ENCODE measurements around the gene TNPO2. TPM values are rescaled to one million over a fixed set of nuclear protein-coding genes. Genes with fewer than 3 reads are reported as not detected.

The TNPO2 gene
- total and polyA plus RNA-seq, 2 of the 13 experiments (the other 11 are each of a cell fraction or from before 2014, with no cell fraction given): 31.7 to 61.0 TPM

DNA sequence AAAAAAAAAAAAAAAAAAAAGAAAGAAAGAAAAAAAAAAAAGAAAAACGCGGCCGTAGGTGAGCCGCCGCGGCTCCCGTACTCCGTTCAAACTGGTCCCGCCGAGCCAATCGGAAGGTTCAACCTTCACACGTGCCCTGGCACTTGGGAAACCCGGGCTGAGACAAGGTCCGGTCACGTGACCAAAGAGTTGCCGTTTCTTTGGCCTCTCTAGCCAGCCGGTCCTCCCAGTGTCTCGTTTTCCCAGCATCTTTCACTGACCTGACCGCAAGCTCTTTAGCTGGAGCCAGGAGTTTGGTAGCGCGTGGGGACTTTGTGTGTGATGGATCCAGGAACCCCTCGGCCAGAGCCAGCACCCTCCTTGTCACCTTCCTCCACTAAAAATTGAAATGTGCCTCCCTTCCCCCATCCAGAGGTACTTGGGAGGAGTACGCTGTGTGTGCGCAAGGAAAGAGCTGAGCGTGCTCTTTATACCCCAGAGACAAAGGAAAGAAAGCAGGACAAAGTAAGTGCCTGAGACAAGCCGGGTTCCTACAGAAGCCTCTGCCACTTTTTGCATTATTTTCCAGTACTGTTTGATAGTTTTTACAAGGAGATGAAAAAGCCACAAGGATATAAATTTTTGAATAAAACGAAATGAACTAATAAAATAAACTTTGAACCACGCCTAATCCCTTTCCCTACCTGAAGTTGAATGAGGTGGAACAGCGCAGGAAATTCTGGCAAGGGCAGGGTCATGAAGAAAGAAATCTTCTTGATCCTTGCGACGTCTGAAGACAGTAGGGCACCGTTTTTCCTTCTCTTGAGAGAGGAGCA lies 959 bp downstream of the TNPO2 start (continued):
- TF ChIP-seq, protein P1, sequence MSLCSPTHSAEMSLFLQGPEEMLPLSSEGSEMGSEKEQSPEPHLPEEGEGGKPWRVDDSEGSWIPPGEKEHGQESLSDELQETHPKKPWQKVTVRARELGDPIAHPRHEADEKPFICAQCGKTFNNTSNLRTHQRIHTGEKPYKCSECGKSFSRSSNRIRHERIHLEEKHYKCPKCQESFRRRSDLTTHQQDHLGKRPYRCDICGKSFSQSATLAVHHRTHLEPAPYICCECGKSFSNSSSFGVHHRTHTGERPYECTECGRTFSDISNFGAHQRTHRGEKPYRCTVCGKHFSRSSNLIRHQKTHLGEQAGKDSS (CRISPR knock-in tag; IDR thresholded peaks at IDR 0.05; ENCODE audit: borderline replicate concordance, low read depth): no peak
- TF ChIP-seq ERF (CRISPR knock-in tag; IDR thresholded peaks at IDR 0.05): peak; percentile 55
- no peak for TF ChIP-seq KLF13 (CRISPR knock-in tag; IDR thresholded peaks at IDR 0.05)
- peak; percentile 69 to 75 for TF ChIP-seq POLR2A (IDR thresholded peaks at IDR 0.05; ENCODE audit: insufficient read depth in 1 of 2, low read depth in 2 of 2, low read length in 2 of 2)
- TF ChIP-seq RORA (CRISPR knock-in tag; IDR thresholded peaks at IDR 0.05): no peak
- peak; percentile 95 for TF ChIP-seq GTF2F1 (IDR thresholded peaks at IDR 0.05; ENCODE audit: low read length)
- TF ChIP-seq ZNF230 (CRISPR knock-in tag; IDR thresholded peaks at IDR 0.05): no peak
- TF ChIP-seq PAF1 (CRISPR knock-in tag; IDR thresholded peaks at IDR 0.05): no peak
- TF ChIP-seq ZSCAN22 (CRISPR knock-in tag; IDR thresholded peaks at IDR 0.05): no peak
- no peak for TF ChIP-seq TCF7L2 (IDR thresholded peaks at IDR 0.05; ENCODE audit: low read depth, low read length)
- TF ChIP-seq EHMT2 (IDR thresholded peaks at IDR 0.05; ENCODE audit: borderline replicate concordance, low read depth, low read length): no peak
- TF ChIP-seq TMF1 (CRISPR knock-in tag; IDR thresholded peaks at IDR 0.05; ENCODE audit: low read depth): peak; percentile 19; the same call in 1 of the 2 replicates
- TF ChIP-seq ZFP36 (IDR thresholded peaks at IDR 0.05; ENCODE audit: borderline replicate concordance, low read depth, low read length, partially characterized antibody): no peak
- TF ChIP-seq ZNF614 (CRISPR knock-in tag; IDR thresholded peaks at IDR 0.05; ENCODE audit: borderline replicate concordance): peak; percentile 32; the same call in 1 of the 2 replicates
- no peak for TF ChIP-seq TEF (CRISPR knock-in tag; IDR thresholded peaks at IDR 0.05)
- TF ChIP-seq, protein P2, sequence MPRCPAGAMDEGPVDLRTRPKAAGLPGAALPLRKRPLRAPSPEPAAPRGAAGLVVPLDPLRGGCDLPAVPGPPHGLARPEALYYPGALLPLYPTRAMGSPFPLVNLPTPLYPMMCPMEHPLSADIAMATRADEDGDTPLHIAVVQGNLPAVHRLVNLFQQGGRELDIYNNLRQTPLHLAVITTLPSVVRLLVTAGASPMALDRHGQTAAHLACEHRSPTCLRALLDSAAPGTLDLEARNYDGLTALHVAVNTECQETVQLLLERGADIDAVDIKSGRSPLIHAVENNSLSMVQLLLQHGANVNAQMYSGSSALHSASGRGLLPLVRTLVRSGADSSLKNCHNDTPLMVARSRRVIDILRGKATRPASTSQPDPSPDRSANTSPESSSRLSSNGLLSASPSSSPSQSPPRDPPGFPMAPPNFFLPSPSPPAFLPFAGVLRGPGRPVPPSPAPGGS (CRISPR knock-in tag; IDR thresholded peaks at IDR 0.05): no peak
- no peak for TF ChIP-seq ZNF33A (CRISPR knock-in tag; IDR thresholded peaks at IDR 0.05; ENCODE audit: borderline replicate concordance)
- no peak for TF ChIP-seq ZNF30 (CRISPR knock-in tag; IDR thresholded peaks at IDR 0.05)
- TF ChIP-seq U2AF2 (IDR thresholded peaks at IDR 0.05; ENCODE audit: low read depth, low read length): peak; percentile 94
- TF ChIP-seq ZUFSP (CRISPR knock-in tag; IDR thresholded peaks at IDR 0.05; ENCODE audit: borderline replicate concordance): no peak
- TF ChIP-seq ZNF570 (CRISPR knock-in tag; IDR thresholded peaks at IDR 0.05; ENCODE audit: borderline replicate concordance): no peak
- TF ChIP-seq ZNF101 (CRISPR knock-in tag; IDR thresholded peaks at IDR 0.05; ENCODE audit: borderline replicate concordance, low read depth): no peak
- TF ChIP-seq, protein P3, sequence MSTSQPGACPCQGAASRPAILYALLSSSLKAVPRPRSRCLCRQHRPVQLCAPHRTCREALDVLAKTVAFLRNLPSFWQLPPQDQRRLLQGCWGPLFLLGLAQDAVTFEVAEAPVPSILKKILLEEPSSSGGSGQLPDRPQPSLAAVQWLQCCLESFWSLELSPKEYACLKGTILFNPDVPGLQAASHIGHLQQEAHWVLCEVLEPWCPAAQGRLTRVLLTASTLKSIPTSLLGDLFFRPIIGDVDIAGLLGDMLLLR (CRISPR knock-in tag; IDR thresholded peaks at IDR 0.05): no peak
- TF ChIP-seq, protein P4, sequence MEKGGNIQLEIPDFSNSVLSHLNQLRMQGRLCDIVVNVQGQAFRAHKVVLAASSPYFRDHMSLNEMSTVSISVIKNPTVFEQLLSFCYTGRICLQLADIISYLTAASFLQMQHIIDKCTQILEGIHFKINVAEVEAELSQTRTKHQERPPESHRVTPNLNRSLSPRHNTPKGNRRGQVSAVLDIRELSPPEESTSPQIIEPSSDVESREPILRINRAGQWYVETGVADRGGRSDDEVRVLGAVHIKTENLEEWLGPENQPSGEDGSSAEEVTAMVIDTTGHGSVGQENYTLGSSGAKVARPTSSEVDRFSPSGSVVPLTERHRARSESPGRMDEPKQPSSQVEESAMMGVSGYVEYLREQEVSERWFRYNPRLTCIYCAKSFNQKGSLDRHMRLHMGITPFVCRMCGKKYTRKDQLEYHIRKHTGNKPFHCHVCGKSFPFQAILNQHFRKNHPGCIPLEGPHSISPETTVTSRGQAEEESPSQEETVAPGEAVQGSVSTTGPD (CRISPR knock-in tag; IDR thresholded peaks at IDR 0.05): no peak
